Erythroblast (primary cell): ENCODE measurements around the gene FAM98C.

Experiments
- GATA1 ChIP-seq: IDR thresholded peaks from 2 replicates; pipeline ENCODE4 v1.6.1; 2011; ENCODE audit warnings: low read depth, mild to moderate bottlenecking, control low read depth, low read length, moderate library complexity
- POLR2A ChIP-seq: IDR thresholded peaks from 2 replicates; pipeline ENCODE4 v1.6.1; 2011; ENCODE audit warnings: mild to moderate bottlenecking, low read length

GRCh38 chr19:38445362-38445761, 42.5 kb downstream of the FAM98C start:
- TF ChIP-seq POLR2A, result no peak
- no peak for TF ChIP-seq GATA1
